Cardiac septum (tissue), 1 donor: ENCODE results near the gene SLCO3A1. TPM values are rescaled to one million over a fixed set of nuclear protein-coding genes. Genes with fewer than 3 reads are reported as not detected.
"Not testable (repeated sequence)": the region's sequence is repeated elsewhere in the genome, so short reads cannot be mapped to it uniquely, and the experiment has no call there.

ENCODE experiments used
- DNase-seq: peaks from one replicate; pipeline ENCODE4 v3.0.0-alpha.2; 2020; ENCODE audit warnings: low spot score
- intact Hi-C: fragments of 100-400 bp; cut with DNase I; formaldehyde crosslinking; loops from one replicate; pipeline ENCODE4 v1.14.0; 2022
- total RNA-seq: library from RNA; stranded (reverse); fragmentation: NEBNext Ultra II Directional; extraction: Animal tissue kit (Norgen Biotek cat#: 25700); gene quantifications from one replicate; pipeline ENCODE4 v1.2.1, GENCODE V29; 2021
- donor health status: DM: no; HTN: no; CAD: no.

Gene SLCO3A1
- total RNA-seq, 1 donor from 2014 or later: 43.9 TPM

DNA sequence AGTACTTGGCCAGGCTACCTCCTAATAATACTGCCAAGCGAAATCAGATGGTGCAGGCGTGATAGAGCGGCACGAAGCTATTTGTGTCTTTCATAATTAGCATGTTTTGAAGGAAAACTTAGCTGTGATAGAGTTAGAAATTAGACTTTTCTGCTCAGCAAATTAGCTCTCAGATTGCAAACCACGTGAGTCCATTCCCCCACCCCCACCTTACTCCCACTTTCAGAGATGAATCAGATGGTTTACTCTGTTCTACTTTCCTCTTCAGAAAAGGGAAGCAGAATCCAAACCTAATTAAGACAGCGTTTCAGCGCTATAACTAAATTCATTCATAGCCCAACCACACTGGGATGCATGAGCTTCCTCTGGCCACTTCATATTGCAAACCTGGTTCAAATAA lies 214.6 kb downstream of the SLCO3A1 start:
- no peak for DNase-seq
- intact Hi-C loops: no loop called here

DNA sequence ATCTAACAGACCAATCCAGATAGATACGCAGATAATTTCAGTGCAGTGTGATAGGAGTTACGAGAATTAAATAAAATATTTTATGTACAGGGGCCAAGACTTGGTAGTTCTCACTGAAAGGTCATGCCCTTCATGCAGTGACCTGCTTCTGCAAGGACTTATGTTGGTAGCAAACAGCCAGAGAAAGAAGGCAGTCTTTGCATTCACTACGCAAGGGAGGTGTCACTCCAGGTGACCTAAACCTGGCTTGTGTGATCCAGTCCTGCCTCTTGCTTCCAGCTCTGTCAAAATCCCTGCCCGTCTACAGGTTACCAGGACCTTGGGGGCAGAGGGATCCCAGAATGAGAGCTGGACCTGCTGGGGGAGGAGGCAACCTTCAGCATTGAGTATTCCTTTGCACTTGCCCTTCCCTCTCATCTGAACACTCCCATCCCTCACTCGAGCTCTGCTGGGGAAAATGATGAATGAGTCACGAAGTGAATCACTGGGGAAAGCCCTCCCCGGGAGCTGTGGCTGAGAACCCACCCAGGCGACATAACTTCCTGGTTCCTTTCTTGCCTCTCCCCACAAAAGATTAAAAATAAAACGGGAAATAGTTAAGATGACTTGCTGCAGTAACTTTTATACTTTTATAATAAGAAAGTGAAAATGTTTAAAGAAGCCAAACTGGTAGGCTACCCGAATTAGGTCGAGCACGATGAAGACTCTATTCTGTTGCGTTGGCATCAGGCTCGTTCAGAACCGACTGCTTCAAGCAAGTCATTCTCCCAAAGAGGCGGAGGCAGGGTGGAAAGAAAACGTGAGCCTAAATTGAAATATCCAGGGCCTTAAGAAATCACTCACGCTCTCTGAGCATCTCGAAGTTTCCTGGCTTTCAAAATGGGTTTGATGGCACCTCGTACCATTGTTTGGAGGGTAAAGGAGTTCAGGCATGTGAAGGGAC lies 216.1 kb downstream of the SLCO3A1 start:
- peak; percentile 78 for DNase-seq
- intact Hi-C loops: no loop called here

DNA sequence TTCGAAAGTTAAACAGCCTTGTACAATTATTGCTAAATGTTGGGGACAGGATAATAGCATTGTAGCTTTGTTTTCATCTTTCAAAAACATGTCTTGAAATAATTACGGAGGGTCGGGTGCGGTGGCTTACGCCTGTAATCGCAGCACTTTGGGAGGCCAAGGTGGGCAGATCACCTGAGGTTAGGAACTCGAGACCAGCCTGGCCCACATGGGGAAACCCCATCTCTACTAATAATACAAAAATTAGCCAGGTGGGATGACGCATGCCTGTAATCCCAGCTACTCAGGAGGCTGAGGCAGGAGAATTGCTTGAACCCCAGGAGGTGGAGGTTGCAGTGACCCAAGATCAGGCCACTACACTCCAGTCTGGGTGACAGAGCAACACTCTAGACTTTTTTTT lies 216.7 kb downstream of the SLCO3A1 start:
- DNase-seq: peak; percentile 56
- intact Hi-C loops: not testable (repeated sequence)

- DNase-seq: peak; percentile 82
- intact Hi-C loops: no loop called here
These were observed 217.6 kb downstream of the SLCO3A1 start for GRCh38 chr15:92071045-92071634.

- no peak for DNase-seq
- intact Hi-C loops: no loop called here
These were observed 219.7 kb downstream of the SLCO3A1 start for GRCh38 chr15:92073044-92073785.

- intact Hi-C loops: no loop called here
- no peak for DNase-seq
These were observed 220.6 kb downstream of the SLCO3A1 start for GRCh38 chr15:92074101-92074500.

DNA sequence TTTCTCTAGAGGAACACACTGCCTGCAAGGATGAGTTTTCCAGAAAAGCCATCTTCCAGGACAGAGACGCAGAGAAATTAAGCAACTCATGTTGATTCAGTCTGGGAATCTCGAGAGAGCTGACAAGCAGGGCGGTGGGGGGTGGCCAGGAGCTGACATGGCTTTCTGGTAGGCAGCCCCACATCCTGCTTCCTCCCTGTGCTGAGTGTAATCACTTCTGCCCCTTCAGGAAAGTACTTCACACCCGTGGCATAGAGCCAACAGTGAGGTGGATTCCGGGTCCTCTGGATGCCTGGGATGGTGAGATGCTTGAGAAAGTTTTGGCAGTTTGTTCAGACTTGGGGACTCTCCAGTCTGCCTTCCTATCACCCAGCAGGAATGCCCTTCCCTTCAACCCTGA lies 221.1 kb downstream of the SLCO3A1 start:
- DNase-seq: no peak
- intact Hi-C loops: loop anchor here (5.0 kb wide), 2 partner anchors 102 to 132 kb away; no protein-coding TSS in a partner anchor

DNA sequence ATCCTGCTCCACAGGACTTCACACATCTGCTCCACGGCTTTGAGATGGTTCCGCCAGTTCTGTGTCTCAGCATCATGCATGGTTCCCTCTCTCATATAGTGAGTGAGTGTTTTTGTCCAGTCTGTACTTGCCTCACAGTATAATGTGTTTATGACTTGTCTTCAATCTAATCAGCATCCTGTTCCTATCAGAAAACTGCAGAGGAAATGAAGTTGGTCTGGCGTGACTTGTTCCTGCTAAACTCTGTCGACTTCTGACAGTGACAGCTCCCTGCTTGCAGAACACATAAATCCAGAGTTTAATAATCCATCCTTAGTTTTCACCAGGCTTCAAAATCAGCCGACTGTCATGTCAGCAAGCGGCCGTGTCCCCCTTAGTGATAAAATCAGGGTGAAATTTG lies 222.3 kb downstream of the SLCO3A1 start:
- no peak for DNase-seq
- intact Hi-C loops: loop anchor here (5.0 kb wide), 2 partner anchors 103 to 133 kb away; no protein-coding TSS in a partner anchor

- DNase-seq: no peak
- intact Hi-C loops: loop anchor here (5.0 kb wide), 2 partner anchors 104 to 134 kb away; no protein-coding TSS in a partner anchor
These were observed 223.0 kb downstream of the SLCO3A1 start for GRCh38 chr15:92076541-92076940.

DNA sequence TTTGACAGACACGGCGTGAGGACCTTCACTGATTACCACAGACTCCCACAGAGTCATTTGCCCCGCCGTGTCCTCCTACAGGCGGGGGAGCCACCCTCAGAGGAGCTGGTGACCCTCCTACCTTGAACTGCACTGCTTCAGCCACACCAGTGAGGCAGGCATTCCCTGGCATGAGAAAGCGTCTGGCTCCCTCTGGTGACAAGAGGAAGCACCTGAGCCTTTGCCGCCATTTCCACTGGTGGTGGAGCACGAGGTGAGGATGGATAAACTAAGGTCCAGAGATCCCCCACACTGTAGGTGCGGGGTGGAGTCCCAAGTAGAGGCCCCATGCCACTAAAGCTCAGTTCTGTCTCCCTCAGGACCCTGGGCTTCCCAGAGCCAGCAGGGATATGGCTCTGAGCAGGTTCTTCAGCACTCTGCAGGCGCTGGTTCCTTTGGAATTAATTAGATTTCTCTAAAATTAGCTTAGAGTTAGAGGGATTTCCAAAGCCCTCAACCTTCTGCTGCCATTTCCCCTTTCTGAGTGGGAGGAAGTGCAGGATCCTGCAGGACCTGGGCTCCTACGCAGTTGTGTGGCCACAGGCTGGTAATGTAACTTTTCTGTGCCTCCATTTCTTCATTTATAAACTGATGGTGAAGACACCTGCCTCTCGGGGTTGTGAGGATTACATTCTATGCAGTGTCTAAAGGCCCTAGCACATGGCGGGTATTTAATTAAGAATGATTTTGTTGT lies 224.0 kb downstream of the SLCO3A1 start:
- intact Hi-C loops: loop anchor here (1.0 to 5.0 kb wide), 3 partner anchors 105 to 227 kb away; no protein-coding TSS in a partner anchor
- DNase-seq: peak; percentile 89

- intact Hi-C loops: loop anchor here (5.0 kb wide), 2 partner anchors 106 to 136 kb away; no protein-coding TSS in a partner anchor
- peak; percentile 63 for DNase-seq
These were observed 224.8 kb downstream of the SLCO3A1 start for GRCh38 chr15:92078270-92078669.

GRCh38 chr15:92079047-92079446 lies 225.5 kb downstream of the SLCO3A1 start:
- no peak for DNase-seq
- intact Hi-C loops: loop anchor here (5.0 kb wide), 2 partner anchors 107 to 137 kb away; no protein-coding TSS in a partner anchor

DNA sequence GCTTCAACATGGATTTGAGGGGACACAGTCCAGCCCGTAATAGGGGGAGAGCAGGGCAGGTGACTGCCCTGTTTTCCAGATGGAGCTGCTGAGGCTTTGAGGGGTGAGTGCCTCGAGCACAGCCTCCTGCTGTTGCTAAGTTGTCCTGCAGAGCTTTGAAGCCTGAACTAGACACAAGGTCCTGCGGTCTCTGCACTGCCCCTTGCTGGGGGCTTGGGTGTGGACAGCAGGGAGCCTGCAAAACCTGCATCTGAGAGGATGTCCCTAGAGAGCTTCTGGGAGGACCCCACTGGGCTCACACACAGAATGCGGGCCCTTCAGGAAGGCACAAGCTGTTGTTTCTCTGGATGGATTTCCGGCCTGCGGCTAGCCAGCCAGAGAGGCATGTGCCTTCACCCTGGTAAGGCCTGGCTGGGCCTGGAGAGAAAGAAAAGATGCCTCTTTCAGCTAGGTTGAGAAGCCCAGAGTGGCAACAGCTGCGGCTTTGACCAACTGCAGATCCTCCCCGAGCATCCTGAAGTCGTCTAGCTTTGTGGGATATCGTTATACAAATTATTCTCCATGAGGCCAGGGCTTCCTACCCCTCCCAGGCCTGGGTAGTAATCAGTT lies 226.2 kb downstream of the SLCO3A1 start:
- intact Hi-C loops: loop anchor here (5.0 kb wide), 4 partner anchors 107 to 777 kb away; no protein-coding TSS in a partner anchor
- no peak for DNase-seq

- intact Hi-C loops: loop anchor here (2.0 to 5.0 kb wide), 3 partner anchors 375 to 780 kb away; no protein-coding TSS in a partner anchor
- DNase-seq: no peak
These were observed 228.7 kb downstream of the SLCO3A1 start for GRCh38 chr15:92082006-92082843.

- no peak for DNase-seq
- intact Hi-C loops: loop anchor here (2.0 to 5.0 kb wide), 3 partner anchors 376 to 781 kb away; no protein-coding TSS in a partner anchor
These were observed 229.7 kb downstream of the SLCO3A1 start for GRCh38 chr15:92083190-92083589.

DNA sequence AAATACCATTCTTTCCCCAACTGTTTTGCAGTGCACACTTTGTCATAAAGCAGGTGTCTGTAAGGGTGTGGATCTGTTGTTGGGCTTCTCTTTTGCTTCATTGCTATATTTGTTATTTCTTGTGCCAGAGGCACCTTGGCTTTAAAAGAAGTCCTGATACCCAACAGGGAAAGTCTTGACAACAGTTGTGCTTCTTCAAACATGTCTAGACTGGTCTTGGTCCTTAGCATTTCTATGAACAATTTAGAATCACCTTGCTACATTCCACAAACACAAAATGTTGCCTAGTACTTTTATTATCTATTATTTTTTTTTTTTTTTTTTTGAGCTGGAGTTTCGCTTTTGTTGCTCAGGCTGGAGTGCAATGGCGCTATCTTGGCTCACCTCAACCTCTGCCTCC lies 233.7 kb downstream of the SLCO3A1 start:
- DNase-seq: no peak
- intact Hi-C loops: no loop called here

DNA sequence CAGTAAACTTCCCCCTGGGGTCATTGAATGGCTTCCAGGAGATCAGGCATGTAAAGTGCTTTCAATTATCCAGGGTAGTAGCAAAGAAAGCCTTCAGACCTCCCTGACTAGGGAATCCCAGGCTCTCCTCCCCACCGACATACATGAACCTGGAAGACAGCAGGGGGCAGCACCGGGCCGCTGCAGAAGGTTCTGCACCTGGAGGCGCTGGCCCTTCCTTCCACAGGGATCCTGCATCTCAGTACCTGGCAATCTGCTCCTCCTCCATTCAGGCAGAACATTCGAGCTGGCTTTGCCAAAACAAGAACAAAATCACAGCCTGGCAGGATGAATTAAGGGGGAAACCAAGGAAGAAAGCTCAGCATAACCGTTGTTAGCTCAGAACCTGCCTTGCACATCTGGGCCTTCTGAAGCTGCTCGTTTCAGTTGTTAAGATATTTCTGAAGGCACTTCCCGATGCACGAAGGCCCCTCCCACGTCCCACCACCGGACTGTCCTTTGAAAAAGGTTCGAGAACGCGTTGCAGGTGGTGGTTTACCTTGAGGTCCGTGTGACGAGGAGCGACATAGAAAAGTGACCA lies 237.7 kb downstream of the SLCO3A1 start:
- DNase-seq: peak; percentile 74
- intact Hi-C loops: no loop called here
